Natural killer cell treated with Interleukin-12 subunit alpha and Interleukin-12 subunit beta and Interleukin-15 and Interleukin-18, amount 100 ng/mL, for 72 hours (primary cell): ENCODE results near the gene SH2D1A. TPM values are rescaled to one million over a fixed set of nuclear protein-coding genes. Genes with fewer than 3 reads are reported as not detected.
"Not testable (repeated sequence)": the region's sequence is repeated elsewhere in the genome, so short reads cannot be mapped to it uniquely, and the experiment has no call there.

Experiments
- ATAC-seq, 2 donors: fragments of 150-1000 bp; cut with Tn5 transposase in 1 of 2; sonication (Bioruptor Pico), chemical (Tn5 transposase) in 1 of 2; 2 replicates each; pipeline ENCODE4 v1.10.0; 2021
- DNase-seq: peaks from one replicate; pipeline ENCODE4 v3.0.0; 2022; ENCODE audit warnings: low spot score
- H3K27ac Mint-ChIP-seq, 2 donors: 1 replicate in 1 of 2; 2 replicates in 1 of 2; pipeline ENCODE4 v1.8.0; 2022; ENCODE audit warnings: mixed read lengths in 2 of 2, mild to moderate bottlenecking in 1 of 2, moderate library complexity in 1 of 2
- H3K27me3 Mint-ChIP-seq, 2 donors: 1 replicate in 1 of 2; 2 replicates in 1 of 2; pipeline ENCODE4 v1.8.0; 2022; ENCODE audit warnings: mixed read lengths in 2 of 2
- H3K36me3 Mint-ChIP-seq: one replicate; pipeline ENCODE4 v1.8.0; 2022; ENCODE audit warnings: mixed read lengths
- H3K4me1 Mint-ChIP-seq, 2 donors: 1 replicate in 1 of 2; 2 replicates in 1 of 2; pipeline ENCODE4 v1.8.0; 2022; ENCODE audit warnings: low read depth in 2 of 2, mixed read lengths in 2 of 2, mild to moderate bottlenecking in 1 of 2
- H3K4me3 Mint-ChIP-seq: one replicate; pipeline ENCODE4 v1.8.0; 2022; ENCODE audit warnings: mixed read lengths
- H3K9me3 Mint-ChIP-seq: 2 replicates; pipeline ENCODE4 v1.8.0; 2022; ENCODE audit warnings: mixed read lengths
- total RNA-seq, 2 donors: library from RNA; stranded (reverse); gene quantifications; one replicate each; pipeline ENCODE4 v1.2.3, GENCODE V29; 2022

Gene SH2D1A
- total RNA-seq = 10 to 100 TPM; 76.1 to 76.7 TPM

- H3K27ac Mint-ChIP-seq = peak within 1 kb of the TSS; percentile 86 to 89
- H3K27me3 Mint-ChIP-seq = no peaks in the 10 kb centered on the region
- no peaks in the 10 kb centered on the region for H3K36me3 Mint-ChIP-seq
- no peaks in the 10 kb centered on the region for H3K9me3 Mint-ChIP-seq
- peak within 1 kb of the TSS; percentile 84 for H3K4me3 Mint-ChIP-seq
- ATAC-seq = peak; percentile 68 to 72
- peaks cover 33 to 55% of the 10 kb centered on the region in 2 donors for H3K4me1 Mint-ChIP-seq
- no peak for DNase-seq
Observed at GRCh38 chrX:124346117-124346876, at the start of gene SH2D1A. SH2D1A (plus strand) TSS chrX:124346563; CDS start chrX:124346643, 80 bp downstream.

GRCh38 chrX:124299323-124299722 is 47.0 kb upstream of the SH2D1A start:
- not testable (repeated sequence) for ATAC-seq, H3K4me3 Mint-ChIP-seq, H3K9me3 Mint-ChIP-seq, H3K27me3 Mint-ChIP-seq, H3K36me3 Mint-ChIP-seq, DNase-seq
- Mint-ChIP-seq H3K4me1 (peaks cover 8 to 23% of the 10 kb centered on the region in 2 donors), H3K27ac (peak overlapping the region in 1 of 2 donors; percentile 79)

- Mint-ChIP-seq H3K27ac (peak overlapping the region; percentile 79 to 81), H3K4me1 (peaks cover 8 to 23% of the 10 kb centered on the region in 2 donors), H3K9me3 (no peaks in the 10 kb centered on the region), H3K36me3 (peaks cover 7% of the 10 kb centered on the region), H3K27me3 (peaks cover 0 to 6% of the 10 kb centered on the region in 2 donors), H3K4me3 (peak overlapping the region; percentile 70)
- DNase-seq = no peak
- ATAC-seq = peak; percentile 54 to 76
Observed at GRCh38 chrX:124300405-124300804, 46.0 kb upstream of the SH2D1A start.

- Mint-ChIP-seq H3K9me3 (no peaks in the 10 kb centered on the region), H3K36me3 (peaks cover 12% of the 10 kb centered on the region), H3K4me3 (no peak overlapping the region), H3K4me1 (peaks cover 3 to 13% of the 10 kb centered on the region in 2 donors), H3K27me3 (peaks cover 0 to 8% of the 10 kb centered on the region in 2 donors), H3K27ac (no peak overlapping the region)
- DNase-seq (no peak), ATAC-seq (no peak)
Observed at GRCh38 chrX:124307253-124307907, 39.0 kb upstream of the SH2D1A start.

GRCh38 chrX:124325732-124326131 is 20.6 kb upstream of the SH2D1A start:
- DNase-seq (no peak), ATAC-seq (no peak)
- H3K4me3 Mint-ChIP-seq = no peak overlapping the region
- no peak overlapping the region for H3K27ac Mint-ChIP-seq
- H3K36me3 Mint-ChIP-seq = no peaks in the 10 kb centered on the region
- H3K9me3 Mint-ChIP-seq = no peaks in the 10 kb centered on the region
- peaks cover 0 to 3% of the 10 kb centered on the region in 2 donors for H3K4me1 Mint-ChIP-seq
- H3K27me3 Mint-ChIP-seq = peaks cover 0 to 2% of the 10 kb centered on the region in 2 donors

- H3K4me1 Mint-ChIP-seq = peaks cover 0 to 5% of the 10 kb centered on the region in 2 donors
- no peak overlapping the region for H3K4me3 Mint-ChIP-seq
- ATAC-seq = no peak
- H3K36me3 Mint-ChIP-seq = no peaks in the 10 kb centered on the region
- no peaks in the 10 kb centered on the region for H3K9me3 Mint-ChIP-seq
- no peak overlapping the region for H3K27ac Mint-ChIP-seq
- H3K27me3 Mint-ChIP-seq = peaks cover 0 to 4% of the 10 kb centered on the region in 2 donors
- no peak for DNase-seq
Observed at GRCh38 chrX:124328765-124329164, 17.6 kb upstream of the SH2D1A start.

GRCh38 chrX:124332481-124333424 is 13.6 kb upstream of the SH2D1A start, which contains the start of gene TEX13D:
TEX13D (plus strand) TSS chrX:124332660; CDS start chrX:124332918, 258 bp downstream.
- DNase-seq (no peak), ATAC-seq (no peak)
- Mint-ChIP-seq H3K4me1 (peaks cover 9 to 15% of the 10 kb centered on the region in 2 donors), H3K36me3 (no peaks in the 10 kb centered on the region), H3K27ac (peak within 1 kb of the TSS in 1 of 2 donors; percentile 50), H3K27me3 (peaks cover 0 to 2% of the 10 kb centered on the region in 2 donors), H3K4me3 (no peak within 1 kb of the TSS), H3K9me3 (no peaks in the 10 kb centered on the region)

- DNase-seq (no peak), ATAC-seq (no peak)
- Mint-ChIP-seq H3K9me3 (no peaks in the 10 kb centered on the region), H3K36me3 (no peaks in the 10 kb centered on the region), H3K4me1 (peaks cover 9 to 11% of the 10 kb centered on the region in 2 donors), H3K27me3 (peaks cover 0 to 2% of the 10 kb centered on the region in 2 donors), H3K27ac (peak overlapping the region in 1 of 2 donors; percentile 50), H3K4me3 (no peak overlapping the region)
Observed at GRCh38 chrX:124333862-124334261, 12.5 kb upstream of the SH2D1A start.

GRCh38 chrX:124334555-124334954 is 11.8 kb upstream of the SH2D1A start:
- not testable (repeated sequence) for H3K9me3 Mint-ChIP-seq

GRCh38 chrX:124335598-124335997 is 10.8 kb upstream of the SH2D1A start:
- peak overlapping the region in 1 of 2 donors; percentile 5 for H3K27ac Mint-ChIP-seq
- no peaks in the 10 kb centered on the region for H3K36me3 Mint-ChIP-seq
- H3K4me3 Mint-ChIP-seq = peak overlapping the region; percentile 35
- peaks cover 14 to 18% of the 10 kb centered on the region in 2 donors for H3K4me1 Mint-ChIP-seq
- H3K9me3 Mint-ChIP-seq = no peaks in the 10 kb centered on the region
- H3K27me3 Mint-ChIP-seq = peaks cover 0 to 2% of the 10 kb centered on the region in 2 donors
- ATAC-seq (no peak), DNase-seq (no peak)

More at GRCh38 chrX:124334555-124334954, 11.8 kb upstream of the SH2D1A start:
- not testable (repeated sequence) for H3K36me3 Mint-ChIP-seq, H3K4me3 Mint-ChIP-seq, ATAC-seq, H3K27ac Mint-ChIP-seq, DNase-seq, H3K27me3 Mint-ChIP-seq
- H3K4me1 Mint-ChIP-seq = peaks cover 13 to 17% of the 10 kb centered on the region in 2 donors

- Mint-ChIP-seq H3K27me3 (peaks cover 0 to 2% of the 10 kb centered on the region in 2 donors), H3K4me3 (no peak overlapping the region), H3K36me3 (no peaks in the 10 kb centered on the region), H3K4me1 (peaks cover 31 to 36% of the 10 kb centered on the region in 2 donors), H3K27ac (no peak overlapping the region), H3K9me3 (no peaks in the 10 kb centered on the region)
- ATAC-seq (no peak), DNase-seq (no peak)
Observed at GRCh38 chrX:124337916-124338315, 8.4 kb upstream of the SH2D1A start.

GRCh38 chrX:124338733-124339514 is 7.4 kb upstream of the SH2D1A start:
- H3K4me3 Mint-ChIP-seq = peak overlapping the region; percentile 69
- peaks cover 31 to 45% of the 10 kb centered on the region in 2 donors for H3K4me1 Mint-ChIP-seq
- no peak for DNase-seq

More at GRCh38 chrX:124338733-124339514, 7.4 kb upstream of the SH2D1A start:
- no peaks in the 10 kb centered on the region for H3K9me3 Mint-ChIP-seq
- H3K27me3 Mint-ChIP-seq = no peaks in the 10 kb centered on the region
- no peaks in the 10 kb centered on the region for H3K36me3 Mint-ChIP-seq
- peak overlapping the region in 1 of 2 donors; percentile 64 for H3K27ac Mint-ChIP-seq
- ATAC-seq = peak in 1 of 2 donors; percentile 63
